Esophagus squamous epithelium (tissue), 4 donors: ENCODE results near the gene C19orf67.

ENCODE experiments used
- POLR2A ChIP-seq, 4 donors: fragments of 450-650 bp; IDR thresholded peaks; one replicate each; pipeline ENCODE4 v1.6.1; 2017; ENCODE audit warnings: antibody characterized with exemption in 4 of 4, mild to moderate bottlenecking in 4 of 4, moderate library complexity in 3 of 4
- TF ChIP-seq, protein P1 (sequence below), 6 experiments: fragments of 450-650 bp in 4 of 6; fragments of 200-600 bp in 2 of 6; sonication (generic) in 2 of 6; IDR thresholded peaks; one replicate each; pipeline ENCODE4 v1.5.1; 2016 to 2019; ENCODE audit warnings: antibody characterized with exemption in 6 of 6, mild to moderate bottlenecking in 4 of 6, moderate library complexity in 4 of 6

DNA sequence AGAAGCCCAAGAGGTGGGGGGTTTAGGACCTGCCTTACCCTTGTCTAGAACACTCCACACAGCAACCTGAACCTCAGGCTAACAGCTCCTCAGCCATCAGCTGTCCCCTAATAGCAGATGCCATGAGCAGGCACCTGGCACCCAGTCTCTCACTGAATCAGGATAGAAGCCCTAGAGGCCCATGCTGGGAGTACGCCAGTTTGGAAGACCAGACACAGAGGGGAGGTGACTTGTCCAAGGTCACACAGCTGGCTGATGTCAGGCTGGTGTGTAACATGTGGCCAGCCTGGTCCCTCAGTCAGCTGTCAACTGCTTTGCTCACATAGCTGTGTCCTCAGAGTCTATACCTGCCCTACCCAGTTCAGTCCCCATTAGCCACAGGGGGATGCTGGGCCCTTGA is 17.7 kb upstream of the C19orf67 start:
- TF ChIP-seq, protein P1, sequence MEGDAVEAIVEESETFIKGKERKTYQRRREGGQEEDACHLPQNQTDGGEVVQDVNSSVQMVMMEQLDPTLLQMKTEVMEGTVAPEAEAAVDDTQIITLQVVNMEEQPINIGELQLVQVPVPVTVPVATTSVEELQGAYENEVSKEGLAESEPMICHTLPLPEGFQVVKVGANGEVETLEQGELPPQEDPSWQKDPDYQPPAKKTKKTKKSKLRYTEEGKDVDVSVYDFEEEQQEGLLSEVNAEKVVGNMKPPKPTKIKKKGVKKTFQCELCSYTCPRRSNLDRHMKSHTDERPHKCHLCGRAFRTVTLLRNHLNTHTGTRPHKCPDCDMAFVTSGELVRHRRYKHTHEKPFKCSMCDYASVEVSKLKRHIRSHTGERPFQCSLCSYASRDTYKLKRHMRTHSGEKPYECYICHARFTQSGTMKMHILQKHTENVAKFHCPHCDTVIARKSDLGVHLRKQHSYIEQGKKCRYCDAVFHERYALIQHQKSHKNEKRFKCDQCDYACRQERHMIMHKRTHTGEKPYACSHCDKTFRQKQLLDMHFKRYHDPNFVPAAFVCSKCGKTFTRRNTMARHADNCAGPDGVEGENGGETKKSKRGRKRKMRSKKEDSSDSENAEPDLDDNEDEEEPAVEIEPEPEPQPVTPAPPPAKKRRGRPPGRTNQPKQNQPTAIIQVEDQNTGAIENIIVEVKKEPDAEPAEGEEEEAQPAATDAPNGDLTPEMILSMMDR (IDR thresholded peaks at IDR 0.05) = no peak
- no peak for TF ChIP-seq POLR2A (IDR thresholded peaks at IDR 0.05)
